Erythroblast (primary cell): Measurements from ENCODE around the gene DSCAML1.

Experiments
- GATA1 ChIP-seq: IDR thresholded peaks from 2 replicates; pipeline ENCODE4 v1.6.1; 2011; ENCODE audit warnings: low read depth, mild to moderate bottlenecking, control low read depth, low read length, moderate library complexity
- POLR2A ChIP-seq: IDR thresholded peaks from 2 replicates; pipeline ENCODE4 v1.6.1; 2011; ENCODE audit warnings: mild to moderate bottlenecking, low read length

DNA sequence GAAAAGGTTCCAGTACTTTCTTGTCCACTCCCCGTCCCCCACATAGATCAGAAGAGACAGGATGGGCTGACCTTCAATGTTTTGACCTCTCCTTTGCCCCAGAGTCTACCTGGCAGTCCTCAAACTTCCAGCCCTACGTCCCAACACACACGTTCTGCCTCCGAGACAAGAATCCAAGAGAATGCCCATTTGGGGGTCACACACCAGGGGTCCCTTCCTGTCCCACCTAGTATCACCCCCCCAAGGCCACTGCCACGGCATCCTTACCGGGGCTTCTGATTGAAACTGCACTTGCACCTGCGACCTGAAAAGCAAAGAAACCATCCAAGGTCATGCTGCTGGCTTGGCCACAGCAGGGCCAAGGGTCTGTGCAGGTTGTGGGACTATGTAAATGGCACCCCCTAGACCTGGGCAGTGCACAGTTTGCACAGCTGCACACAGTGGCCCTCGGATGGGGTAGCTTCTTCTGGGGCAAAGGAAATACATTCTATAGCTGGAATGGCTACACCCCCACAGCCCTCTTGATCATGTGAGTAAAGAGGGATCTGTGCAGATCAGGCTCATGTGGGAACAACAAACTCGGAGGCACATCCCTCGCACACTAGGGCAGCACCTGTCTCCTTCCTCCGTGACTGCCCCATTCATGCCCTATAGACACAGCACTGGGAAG is 44.0 kb upstream of the DSCAML1 start:
- TF ChIP-seq POLR2A: no peak
- TF ChIP-seq GATA1: no peak
